Ishikawa (cell line): ENCODE data around the gene PHOX2A.
"Not testable (repeated sequence)": the region's sequence is repeated elsewhere in the genome, so short reads cannot be mapped to it uniquely, and the experiment has no call there.

Experiments used
- CEBPB ChIP-seq: IDR thresholded peaks from 2 replicates; pipeline ENCODE4 v1.6.1; 2012
- CREB1 ChIP-seq: IDR thresholded peaks from 2 replicates; pipeline ENCODE4 v1.6.1; 2012; ENCODE audit warnings: low read depth
- EP300 ChIP-seq: IDR thresholded peaks from 2 replicates; pipeline ENCODE4 v1.6.1; 2012; ENCODE audit warnings: borderline replicate concordance
- MAX ChIP-seq: IDR thresholded peaks from 2 replicates; pipeline ENCODE4 v1.6.1; 2012
- NFIC ChIP-seq: IDR thresholded peaks from 2 replicates; pipeline ENCODE4 v1.6.1; 2012
- RAD21 ChIP-seq: IDR thresholded peaks from 2 replicates; pipeline ENCODE4 v1.6.1; 2012; ENCODE audit warnings: low read depth
- REST ChIP-seq: IDR thresholded peaks from 2 replicates; pipeline ENCODE4 v1.6.1; 2012; ENCODE audit warnings: low read depth, mild to moderate bottlenecking
- TAF1 ChIP-seq: IDR thresholded peaks from 2 replicates; pipeline ENCODE4 v1.6.1; 2012; ENCODE audit warnings: low read depth, mild to moderate bottlenecking
- USF1 ChIP-seq: IDR thresholded peaks from 2 replicates; pipeline ENCODE4 v1.6.1; 2012
- YY1 ChIP-seq: IDR thresholded peaks from 2 replicates; pipeline ENCODE4 v1.6.1; 2012; ENCODE audit warnings: low read depth
- ZBTB7A ChIP-seq: IDR thresholded peaks from 2 replicates; pipeline ENCODE4 v1.6.1; 2012; ENCODE audit warnings: low read depth

- TF ChIP-seq EP300, CEBPB, ZBTB7A, REST, MAX, USF1, NFIC, CREB1, YY1, TAF1: not testable (repeated sequence)
- peak; percentile 27; the same call in 1 of the 2 replicates for TF ChIP-seq RAD21
These were observed 46.8 kb upstream of the PHOX2A start for GRCh38 chr11:72290741-72291140.
